Activated CD4-positive, alpha-beta T cell treated with anti-CD3 and anti-CD28 coated beads, Interleukin-2, amount 50 U/mL, for 48 hours (primary cell): Measurements from ENCODE around the gene ANAPC5.
"Not testable (repeated sequence)": the region's sequence is repeated elsewhere in the genome, so short reads cannot be mapped to it uniquely, and the experiment has no call there.

Experiments
- DNase-seq, 2 experiments: peaks; one replicate each; pipeline ENCODE4 v3.0.0-alpha.2; 2020

Gene ANAPC5

DNA sequence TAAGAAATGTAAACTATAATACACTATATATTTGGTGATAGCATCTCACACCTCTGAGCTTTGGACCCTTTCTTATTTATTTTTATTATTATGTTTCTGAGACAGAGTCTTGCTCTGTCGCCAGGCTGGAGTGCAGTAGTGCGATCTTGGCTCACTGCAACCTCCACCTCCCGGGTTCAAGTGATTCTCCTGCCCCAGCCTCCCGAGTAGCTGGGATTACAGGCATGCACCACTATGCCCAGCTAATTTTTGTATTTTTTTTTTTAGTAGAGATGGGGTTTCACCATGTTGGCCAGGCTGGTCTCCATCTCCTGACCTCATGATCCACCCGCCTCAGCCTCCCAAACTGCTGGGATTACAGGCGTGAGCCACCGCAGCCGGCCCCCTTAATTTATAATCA, 44.8 kb downstream of the ANAPC5 start:
- not testable (repeated sequence) for DNase-seq

DNA sequence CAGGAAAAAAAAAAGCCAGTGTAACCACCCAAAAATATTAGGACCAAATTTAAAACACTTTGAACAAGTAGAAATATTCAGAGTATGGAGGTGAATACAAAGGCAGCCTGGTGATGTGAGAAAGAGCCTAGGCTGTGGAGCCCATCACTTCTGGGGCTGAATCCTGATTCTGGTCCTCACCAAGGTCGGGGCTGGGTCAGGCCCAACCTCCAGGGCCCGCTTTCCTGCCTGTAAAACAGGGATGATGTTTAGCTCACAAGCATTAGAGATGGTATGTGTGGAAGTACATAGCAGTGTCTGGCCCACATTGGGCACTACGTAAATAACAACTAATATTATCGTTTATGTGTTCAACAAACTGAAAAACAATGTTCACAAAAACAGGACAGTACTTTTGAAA, 47.9 kb downstream of the ANAPC5 start:
- no peak for DNase-seq

DNA sequence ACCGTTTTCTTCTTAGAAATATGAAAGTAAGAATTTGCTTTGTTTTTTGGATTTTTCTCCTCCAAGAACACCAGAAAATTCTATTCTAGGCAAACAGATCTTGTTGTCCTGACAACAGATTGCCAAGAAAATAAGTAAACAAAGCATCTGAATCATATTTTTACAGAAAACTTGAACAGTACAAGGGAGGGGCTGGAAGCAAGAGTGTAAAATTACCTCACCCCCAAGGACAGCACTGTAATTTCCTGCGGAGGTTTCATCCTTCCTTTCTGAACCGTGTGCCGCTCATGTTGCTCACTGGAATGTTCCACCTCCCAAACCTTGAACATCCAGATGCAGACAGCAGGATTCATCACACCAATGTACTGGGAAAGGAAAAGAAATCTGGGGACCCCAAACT, 50.3 kb downstream of the ANAPC5 start:
- no peak for DNase-seq

DNA sequence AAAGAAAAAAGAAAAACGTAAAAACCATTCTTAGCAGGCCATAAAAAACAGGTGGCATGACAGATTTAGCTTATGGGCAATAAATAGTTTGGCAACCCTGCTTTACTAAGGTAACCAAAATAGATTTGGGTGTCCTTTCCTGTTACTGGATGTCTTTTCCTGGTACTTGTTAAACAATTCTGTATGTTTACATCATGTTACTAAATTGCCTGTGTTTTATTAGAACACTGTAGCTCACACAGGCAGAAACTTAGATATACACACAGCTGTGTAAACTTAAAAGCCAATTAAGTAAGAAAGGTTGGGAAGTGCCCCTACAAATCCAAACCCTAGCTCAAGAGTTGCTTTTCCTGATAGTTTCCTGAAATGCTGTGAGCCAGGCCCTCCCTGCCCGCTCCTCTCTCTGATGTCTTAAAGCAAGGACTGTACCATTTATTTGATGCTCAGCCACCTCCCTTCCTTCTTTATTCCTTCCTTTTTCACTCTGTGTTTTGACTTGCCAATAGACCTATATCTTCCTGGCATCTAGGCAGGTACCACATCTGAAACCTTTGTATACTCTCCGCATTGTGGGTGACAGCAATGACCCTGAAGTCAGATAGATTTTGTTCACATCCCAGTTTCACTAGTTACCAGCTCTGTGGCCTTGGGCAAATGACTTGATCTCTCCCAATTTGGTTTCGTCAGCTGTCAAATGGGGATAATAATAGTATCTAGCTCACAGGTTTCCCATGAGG, 52.0 kb downstream of the ANAPC5 start:
- DNase-seq = no peak

DNA sequence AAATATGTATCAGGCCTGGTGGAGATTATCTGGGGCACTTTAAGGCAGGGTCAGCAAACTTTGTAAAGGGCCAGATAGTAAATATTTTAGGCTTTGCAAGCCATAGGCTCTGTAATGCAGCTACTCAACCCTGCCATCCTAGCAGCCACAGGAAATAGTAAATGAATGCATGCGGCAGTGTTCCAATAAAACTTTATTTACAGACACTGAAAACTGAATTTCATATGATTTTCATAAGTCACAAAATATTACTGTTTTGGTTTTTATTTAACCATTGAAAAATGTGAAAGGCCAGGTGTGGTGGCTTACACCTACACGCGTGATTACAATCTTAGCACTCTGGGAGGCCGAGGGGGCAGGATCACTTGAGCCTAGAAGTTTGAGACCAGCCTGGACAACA, 52.5 kb downstream of the ANAPC5 start:
- no peak for DNase-seq

DNA sequence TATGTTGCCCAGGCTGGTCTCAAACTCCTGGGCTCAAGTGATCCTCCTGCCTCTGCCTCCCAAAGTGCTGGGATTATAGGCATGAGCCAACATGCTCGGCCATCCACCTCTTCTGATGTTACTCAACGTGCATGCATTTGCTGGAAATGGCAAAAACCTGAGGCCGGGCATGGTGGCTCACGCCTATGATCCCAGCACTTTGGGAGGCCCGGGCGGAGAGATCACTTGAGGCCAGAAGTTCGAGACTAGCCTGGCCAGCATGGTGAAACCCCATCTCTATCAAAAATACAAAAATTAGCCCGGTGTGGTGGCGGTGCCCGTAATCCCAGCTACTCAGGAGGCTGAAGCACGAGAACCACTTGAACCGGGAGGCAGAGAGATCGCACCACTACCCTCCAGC, 53.8 kb downstream of the ANAPC5 start:
- DNase-seq = not testable (repeated sequence)

DNA sequence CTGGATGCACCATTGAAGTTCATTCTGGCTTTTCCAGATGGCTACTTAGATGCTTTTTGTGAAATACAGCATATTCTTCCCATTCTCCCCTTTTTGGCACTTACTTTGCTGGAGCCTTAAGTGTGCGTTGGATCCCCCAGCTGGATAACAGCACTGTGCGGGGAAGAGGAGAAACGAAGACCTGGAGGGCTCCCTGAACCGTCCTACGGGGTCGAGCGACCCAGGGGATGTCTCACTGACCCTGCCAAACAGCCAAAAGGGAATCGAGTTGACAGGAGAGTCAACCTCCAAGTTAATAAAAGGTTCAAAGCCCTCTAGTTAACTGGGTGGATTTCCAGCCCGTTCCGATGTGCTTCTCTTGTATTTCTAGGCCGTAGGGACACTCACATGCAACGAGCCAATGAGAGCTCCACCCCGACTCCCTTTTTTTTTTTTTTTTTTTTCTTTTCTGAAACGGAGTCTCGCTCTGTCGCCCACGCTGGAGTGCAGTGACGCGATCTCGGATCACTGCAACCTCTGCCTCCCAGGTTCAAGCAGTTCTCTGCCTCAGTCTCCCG, 54.7 kb downstream of the ANAPC5 start:
- DNase-seq = peak; percentile 73 to 78

DNA sequence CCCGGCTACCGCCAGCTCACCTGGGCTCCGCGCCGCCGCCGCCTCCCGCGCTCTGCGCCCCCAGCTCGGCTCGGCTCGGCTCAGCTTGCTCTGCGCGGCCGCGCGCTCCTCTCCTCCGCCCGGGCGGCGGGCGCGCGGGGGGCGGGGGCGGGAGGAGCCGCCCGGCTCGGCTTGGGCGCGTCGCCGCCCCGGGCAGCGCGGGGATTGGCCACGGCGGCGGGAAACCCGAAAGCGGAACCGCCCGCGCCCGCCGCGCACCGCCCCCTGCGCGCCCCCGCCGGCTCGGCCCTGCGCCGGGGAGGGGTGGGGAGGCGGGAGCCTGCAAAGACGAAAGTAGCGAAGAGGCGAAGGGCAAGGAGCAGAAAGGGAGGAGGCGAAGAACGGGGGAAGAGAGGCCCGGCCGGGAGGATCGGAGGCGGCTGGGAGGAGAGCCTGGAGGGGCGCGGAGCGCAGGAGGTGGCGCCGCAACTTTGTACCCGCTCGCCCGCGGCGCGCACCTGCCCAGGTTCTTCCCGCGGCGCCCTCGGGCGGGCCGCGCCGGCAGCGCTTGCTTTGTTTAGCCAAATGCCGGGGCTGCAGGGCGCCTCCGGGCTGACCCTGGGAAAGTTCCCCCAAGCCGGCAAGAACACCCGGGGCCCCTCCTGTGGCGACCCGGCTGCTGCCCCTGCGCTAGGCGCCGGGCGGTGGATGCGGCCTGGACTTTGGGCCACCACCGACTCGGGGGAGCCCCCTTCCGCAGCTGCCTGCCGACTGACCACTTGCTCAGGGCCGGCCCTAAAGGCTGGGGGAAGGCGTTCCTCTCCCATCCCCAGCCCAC, 55.4 kb downstream of the ANAPC5 start, which contains the start of gene CAMKK2:
Gene CAMKK2 (minus strand): TSS at position 92 of the 817 bp plus-strand sequence. CDS start 22,183 bp downstream, outside the sequence.
- DNase-seq = peak; percentile 82 to 85

DNA sequence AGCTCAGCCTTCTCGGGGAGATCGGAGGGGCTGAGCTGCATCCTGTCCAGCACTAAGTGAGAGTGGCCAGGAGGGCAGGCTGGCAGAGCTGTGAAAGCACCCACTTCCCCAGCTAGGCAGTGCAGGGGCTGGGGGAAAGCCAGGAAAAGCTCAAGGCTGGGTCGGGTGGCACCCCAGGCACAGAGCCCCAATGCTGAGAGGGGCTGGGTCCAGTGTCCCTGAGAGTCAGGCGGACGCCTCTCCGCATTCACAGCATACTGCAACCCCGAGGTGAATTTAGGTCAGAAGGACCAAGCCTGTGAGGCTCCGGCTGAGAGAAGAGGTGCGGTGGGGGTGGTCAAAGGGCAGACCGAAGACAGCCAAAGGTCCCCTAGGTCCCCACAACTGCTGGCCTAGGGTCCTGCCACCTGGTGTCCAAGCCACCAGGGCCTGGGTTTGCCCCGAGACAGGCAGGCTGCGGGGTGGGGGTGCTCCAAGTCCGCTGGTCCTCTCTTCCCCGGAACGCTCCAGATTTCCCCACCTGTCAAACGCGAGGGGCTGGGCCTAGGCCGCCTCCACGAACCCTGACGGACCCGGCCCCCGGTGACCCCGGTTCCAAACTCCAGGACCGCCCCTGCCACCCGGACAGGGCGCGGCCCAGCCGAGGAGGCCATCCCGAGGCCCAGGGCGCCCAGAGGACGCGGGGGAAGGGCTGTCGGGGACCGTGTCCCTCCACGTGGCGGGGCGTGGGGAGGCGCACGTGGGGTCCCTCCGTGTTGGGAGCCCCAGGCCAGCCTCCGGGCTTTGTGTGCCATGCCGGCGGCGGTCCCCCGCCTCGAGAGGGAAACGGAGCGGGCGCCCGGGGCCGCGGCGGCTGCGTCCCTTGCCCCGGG, 56.2 kb downstream of the ANAPC5 start:
- peak; percentile 36 to 51 for DNase-seq

DNA sequence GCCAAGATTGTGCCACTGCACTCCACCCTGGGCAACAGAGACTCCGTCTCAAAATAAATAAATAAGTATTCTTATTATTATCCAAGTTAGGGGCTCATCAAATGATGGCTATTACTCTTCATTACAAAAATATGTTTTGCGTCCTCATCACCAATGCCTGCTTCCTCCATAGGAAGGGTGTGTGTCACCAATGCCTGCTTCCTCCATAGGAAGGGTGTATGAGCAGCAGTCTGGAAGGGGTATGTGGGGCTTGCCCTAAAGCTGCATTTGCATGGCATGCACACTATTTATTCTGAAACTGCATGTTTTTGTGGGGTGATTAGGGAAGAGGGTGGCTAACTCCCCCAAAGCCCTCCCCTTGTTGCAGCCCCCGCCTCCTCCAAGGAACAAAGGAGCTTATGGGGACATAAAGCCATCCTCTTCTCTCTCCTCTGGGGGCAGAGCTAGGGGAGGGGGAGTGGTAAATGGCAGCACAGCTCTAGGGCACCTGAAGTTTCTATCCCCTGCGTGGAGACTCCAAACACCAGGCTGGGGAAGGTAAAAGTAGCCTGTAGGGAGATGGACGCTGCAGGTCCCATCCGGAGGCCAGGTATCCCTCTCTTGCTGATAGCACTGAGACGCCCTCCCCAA, 57.0 kb downstream of the ANAPC5 start:
- peak; percentile 10 to 18 for DNase-seq

DNA sequence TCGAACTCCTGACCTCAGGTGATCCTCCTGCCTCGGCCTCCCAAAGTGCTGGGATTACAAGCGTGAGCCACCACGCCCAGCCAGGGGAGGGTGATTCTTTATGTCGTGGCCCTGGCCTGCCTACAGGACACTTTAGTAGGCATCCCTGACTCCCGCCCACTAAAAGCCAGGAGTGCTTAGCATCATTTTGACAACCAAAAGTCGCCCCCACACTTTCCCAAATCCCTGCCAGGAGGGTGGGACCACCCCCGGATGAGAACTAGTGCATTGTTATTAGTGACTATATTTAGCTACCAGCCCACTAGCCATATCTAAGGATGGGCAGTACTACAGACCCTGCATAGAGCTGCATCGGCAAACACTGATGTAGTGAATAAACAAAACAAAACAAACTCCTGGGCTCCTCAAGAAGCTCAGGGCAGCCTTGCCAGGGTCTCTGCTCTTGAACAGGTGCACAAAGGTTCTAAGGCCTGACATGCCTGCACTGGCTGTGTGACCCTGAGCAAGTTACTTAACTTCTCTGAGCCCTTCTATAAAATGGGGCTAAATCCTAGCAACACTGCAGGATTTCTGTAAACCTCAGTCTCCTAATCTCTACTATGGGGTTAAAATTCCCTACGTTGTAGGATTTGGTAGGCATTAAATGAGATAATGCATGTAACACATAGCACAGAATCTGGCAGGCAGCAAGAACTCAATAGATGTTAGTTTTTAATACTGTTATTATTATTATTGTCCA, 57.9 kb downstream of the ANAPC5 start:
- no peak for DNase-seq

DNA sequence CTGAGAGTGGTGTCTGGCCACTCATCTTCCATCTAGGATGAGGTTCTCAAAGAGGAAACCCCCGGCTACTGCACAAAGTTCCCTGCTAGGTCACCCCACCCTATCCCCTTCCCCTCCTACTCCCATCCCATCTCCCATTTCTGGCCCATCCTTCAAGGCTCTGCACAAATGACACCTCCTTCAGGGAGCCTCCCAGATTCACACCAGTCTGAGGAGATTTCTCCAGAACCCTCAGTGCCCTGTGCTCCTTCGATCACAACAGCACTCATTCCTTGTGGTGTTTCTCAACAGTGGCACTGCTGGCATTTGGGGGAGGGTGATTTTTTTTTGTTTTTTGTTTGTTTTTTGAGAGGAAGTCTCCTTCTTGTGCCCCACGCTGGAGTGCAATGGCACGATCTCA, 58.6 kb downstream of the ANAPC5 start:
- no peak for DNase-seq

DNA sequence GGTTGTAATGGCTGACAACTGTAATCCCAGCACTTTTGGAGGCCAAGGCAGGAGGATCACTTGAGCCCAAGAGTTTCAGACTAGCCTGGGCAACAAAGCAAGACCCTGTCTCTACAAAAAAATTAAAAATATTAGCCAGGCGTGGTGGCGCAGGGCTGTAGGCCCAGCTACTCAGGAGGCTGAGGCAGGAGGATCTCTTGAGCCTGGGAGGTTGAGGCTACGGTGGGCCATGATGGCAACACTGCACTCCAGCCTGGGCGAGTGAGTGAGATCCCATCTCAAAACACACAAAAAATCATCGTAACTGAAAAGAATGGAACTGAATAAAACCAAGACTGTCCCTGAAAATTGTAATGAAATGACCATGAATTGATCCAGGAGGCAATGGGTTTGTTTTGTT, 61.8 kb downstream of the ANAPC5 start:
- DNase-seq = no peak

DNA sequence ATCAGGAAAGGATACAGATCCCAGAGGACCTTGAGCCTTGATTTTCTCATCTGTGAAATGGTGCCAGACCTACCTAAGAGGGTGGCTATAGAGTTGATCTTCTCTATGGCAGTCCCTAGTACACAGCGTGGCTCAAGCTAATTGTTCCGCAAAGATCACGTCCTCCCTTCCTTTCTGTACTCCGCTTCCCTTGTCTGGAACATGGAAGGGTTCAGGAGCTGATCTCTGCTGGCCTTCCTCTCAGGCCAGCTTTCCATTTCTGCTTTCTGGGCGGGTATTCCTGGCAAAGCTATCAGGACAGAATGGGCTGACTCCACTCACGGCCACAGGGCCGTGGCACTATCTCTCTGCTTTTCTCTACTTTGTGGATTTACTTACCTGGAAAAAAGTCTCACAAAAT, 62.2 kb downstream of the ANAPC5 start:
- DNase-seq = no peak

DNA sequence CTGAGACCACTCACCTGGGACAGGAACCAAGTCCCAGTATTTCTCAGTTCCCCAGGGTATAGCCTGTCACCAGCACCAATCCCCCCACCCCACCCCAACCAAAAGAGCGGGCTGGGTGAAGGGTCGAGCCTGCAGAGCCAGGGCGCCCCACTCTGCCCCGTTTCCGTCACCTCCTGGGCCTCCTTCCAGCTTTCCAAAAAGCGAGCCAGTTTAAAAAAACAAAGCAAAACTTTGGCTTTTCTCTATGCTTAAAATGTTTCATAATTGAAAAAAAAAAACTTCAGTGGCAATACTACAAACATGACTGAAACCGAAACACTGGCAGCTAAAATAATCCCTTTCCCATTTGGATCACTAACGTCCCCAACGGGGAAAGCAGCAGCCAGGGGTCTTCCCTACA, 63.2 kb downstream of the ANAPC5 start:
- no peak for DNase-seq

DNA sequence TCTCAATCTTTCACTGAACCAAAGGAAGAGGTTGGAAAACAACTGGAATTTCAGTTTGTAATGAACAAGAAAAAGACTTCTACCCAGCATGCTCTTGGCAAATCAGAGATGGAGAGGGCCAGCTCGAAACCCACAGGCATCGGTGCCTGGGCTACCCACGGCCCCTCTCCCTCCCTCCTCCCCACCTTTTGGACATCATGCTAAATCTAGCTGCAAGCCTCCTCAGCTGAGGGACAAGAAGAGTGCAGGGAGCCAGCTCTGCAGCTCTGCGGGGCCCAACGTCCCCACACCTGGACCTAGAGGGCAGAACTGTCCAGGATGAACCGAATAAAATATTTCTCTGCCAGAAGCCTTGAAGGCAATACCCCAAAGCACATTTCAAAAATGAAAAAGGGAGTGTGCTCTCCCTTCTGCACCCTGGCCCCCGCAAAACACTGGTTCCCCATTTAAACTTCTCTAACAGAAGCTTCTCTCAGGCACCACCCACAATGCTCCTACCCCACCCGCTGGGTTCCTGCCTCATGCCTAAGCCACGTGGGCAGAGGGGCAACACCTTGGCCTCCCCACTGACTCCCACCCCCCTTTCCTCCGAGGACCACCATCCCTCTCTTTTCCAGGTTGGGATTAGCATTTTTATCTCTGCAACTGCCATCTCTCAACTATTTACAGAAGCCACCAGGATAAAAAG, 63.9 kb downstream of the ANAPC5 start:
- no peak for DNase-seq

DNA sequence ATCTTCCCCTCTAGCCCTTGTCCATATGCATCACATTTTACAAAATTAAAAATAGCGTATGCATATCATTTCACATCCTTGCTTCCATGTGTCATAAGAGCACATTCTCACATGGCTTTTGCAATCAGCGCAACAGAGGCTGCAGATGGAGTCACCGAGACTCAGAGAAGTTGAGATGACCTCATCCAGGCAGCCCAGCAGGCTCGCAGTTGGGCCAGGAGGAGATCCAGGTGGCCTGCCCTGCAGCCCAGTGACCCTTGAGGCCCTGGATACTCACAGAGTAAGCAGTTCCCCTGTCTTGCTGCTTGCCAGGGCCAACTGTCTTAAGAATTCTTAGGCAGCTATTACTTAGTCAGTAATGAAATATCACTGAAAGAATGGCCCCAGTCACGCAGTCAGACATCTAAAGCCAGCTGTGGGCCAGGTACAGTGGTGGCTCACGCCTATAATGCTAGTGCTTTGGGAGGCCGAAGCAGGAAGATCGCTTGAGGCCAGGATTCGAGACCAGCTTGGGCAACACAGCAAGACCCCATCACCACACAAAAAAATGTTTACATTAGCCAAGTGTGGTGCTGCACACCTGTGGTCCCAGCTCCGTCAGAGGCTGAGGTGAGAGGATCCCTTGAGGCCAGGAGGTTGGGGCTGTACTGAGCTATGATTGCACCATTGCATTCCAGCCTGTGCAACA, 64.8 kb downstream of the ANAPC5 start:
- no peak for DNase-seq

DNA sequence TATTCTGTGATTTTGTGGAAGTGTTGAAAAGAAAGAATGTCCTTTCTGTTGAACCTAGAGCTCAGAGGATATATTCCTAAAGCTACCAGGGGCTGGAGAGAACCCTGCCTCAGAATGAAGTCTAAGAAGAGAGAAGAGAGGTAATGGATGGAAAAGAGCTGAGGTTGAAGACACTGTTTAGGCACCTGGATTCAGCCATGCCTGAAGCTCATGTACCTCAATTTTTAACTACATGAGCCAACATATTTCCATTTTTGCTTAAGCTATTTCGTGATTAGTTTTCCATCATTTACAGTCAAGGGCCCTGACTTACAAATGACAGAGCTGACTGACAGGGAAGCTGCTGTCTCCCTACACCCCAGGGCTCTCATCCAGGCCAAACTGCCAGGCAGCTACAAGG, 66.4 kb downstream of the ANAPC5 start:
- no peak for DNase-seq

DNA sequence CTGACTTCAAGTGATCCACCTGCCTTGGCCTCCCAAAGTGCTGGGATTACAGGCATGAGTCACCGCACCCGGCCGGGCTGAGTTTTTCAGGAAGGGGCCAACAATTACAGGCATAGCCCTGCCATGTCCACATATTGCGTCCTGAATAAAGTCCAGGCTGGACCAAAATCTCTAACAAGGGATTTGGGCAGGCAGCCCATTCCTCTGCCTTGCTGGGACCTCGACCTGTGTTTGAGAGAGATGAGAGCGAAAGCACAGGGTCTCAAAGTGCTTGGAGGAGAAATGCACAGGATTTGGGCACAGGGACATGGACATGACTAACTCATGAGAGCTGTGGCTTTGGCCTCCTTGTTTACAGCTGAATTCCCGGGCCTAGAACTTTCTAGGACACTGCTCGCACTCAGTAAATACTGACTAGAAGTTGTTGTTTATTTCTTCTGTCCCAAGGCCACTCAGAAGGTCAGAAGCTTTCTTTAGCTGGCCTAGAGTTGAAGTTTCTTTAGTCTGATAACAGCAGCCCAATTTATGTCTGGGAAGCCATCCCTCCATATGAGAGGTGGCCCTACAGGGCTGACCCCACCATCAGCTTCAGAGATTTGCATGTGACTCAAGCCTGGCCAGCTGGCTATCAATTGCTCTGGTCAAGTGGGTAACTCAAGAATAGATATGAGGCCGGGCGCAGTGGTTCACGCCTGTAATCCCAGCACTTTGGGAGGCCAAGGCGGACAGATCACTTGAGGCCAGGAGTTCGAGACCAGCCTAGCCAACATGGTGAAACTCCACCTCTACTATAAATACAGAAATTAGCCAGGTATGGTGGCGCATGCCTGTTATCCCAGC, 67.4 kb downstream of the ANAPC5 start:
- DNase-seq = no peak
